Heart left ventricle (tissue), 16 donors: ENCODE data around the gene TUBA1A. TPM values are rescaled to one million over a fixed set of nuclear protein-coding genes. Genes with fewer than 3 reads are reported as not detected.

Source experiments
- ATAC-seq, 4 donors: fragments of 200-7000 bp; cut with Tn5 transposase; one replicate each; pipeline ENCODE4 v1.9.1; 2020 to 2022; ENCODE audit warnings: moderate library complexity in 4 of 4, mild to moderate bottlenecking in 3 of 4, moderate number of reproducible peaks in 1 of 4
- DNase-seq, 5 donors: peaks; one replicate each; pipeline ENCODE4 v3.0.0-alpha.2; 2020
- H3K27ac ChIP-seq, 12 donors: fragments of 200-600 bp; sonication (generic) in 4 of 12; one replicate each; pipeline versions ENCODE4 v1.5.0 to v1.8.0; 2016 to 2022; ENCODE audit warnings: mild to moderate bottlenecking in 2 of 12
- H3K27me3 ChIP-seq, 9 donors: fragments of 200-600 bp; sonication (generic) in 2 of 9; one replicate each; pipeline versions ENCODE4 v1.5.1 to v1.8.0; 2016 to 2022; ENCODE audit warnings: mild to moderate bottlenecking in 3 of 9
- H3K36me3 ChIP-seq, 9 donors: fragments of 200-600 bp; sonication (generic) in 2 of 9; one replicate each; pipeline versions ENCODE4 v1.5.0 to v1.8.0; 2018 to 2022; ENCODE audit warnings: mild to moderate bottlenecking in 2 of 9
- H3K4me1 ChIP-seq, 12 donors: fragments of 200-600 bp; sonication (generic) in 4 of 12; one replicate each; pipeline versions ENCODE4 v1.5.0 to v1.8.0; 2016 to 2022; ENCODE audit warnings: mild to moderate bottlenecking in 3 of 12
- H3K4me3 ChIP-seq, 12 donors: fragments of 200-600 bp; sonication (generic) in 4 of 12; one replicate each; pipeline versions ENCODE4 v1.5.0 to v1.8.0; 2017 to 2022; ENCODE audit warnings: mild to moderate bottlenecking in 9 of 12, moderate library complexity in 4 of 12
- H3K9me3 ChIP-seq, 12 donors: fragments of 200-600 bp; sonication (generic) in 4 of 12; one replicate each; pipeline versions ENCODE4 v1.5.0 to v1.8.0; 2016 to 2022; ENCODE audit warnings: mild to moderate bottlenecking in 1 of 12
- POLR2A ChIP-seq, 2 donors: fragments of 450-650 bp; IDR thresholded peaks; one replicate each; pipeline ENCODE4 v1.6.1; 2017; ENCODE audit warnings: antibody characterized with exemption in 2 of 2, mild to moderate bottlenecking in 2 of 2, moderate library complexity in 2 of 2
- WGBS, 4 donors: extraction: QIAGEN DNeasy Blood & Tissue Kit in 2 of 4; methylation state at CpG; one replicate each; pipeline versions ENCODE4 v1.1.5 to v1.1.7; 2013 to 2018; 5-methylcytosine and 5-hydroxymethylcytosine counted together
- intact Hi-C, 10 donors: fragments of 100-400 bp; cut with DNase I; formaldehyde crosslinking; loops; one replicate each; pipeline versions ENCODE4 v1.11.1 to v1.14.2; 2022
- polyA plus RNA-seq, 2 donors: library from polyadenylated mRNA; stranded (reverse); fragments of 200-250 nt; gene quantifications; one replicate each; pipeline ENCODE4 v1.2.3, GENCODE V29; 2013
- total RNA-seq, 9 donors: library from RNA; depleted of rRNA in 2 of 9; stranded (reverse); fragments of >200 nt in 2 of 9; fragmentation: NEBNext Ultra II Directional in 3 of 9; extraction: Animal tissue kit (Norgen Biotek cat#: 25700) in 3 of 9; gene quantifications; one replicate each; pipeline versions ENCODE4 v1.1.0 to v1.2.4, GENCODE V29; 2016 to 2023
- TF ChIP-seq, protein P1 (sequence below), 12 donors: fragments of 200-600 bp; sonication (generic) in 4 of 12; IDR thresholded peaks; one replicate each; pipeline versions ENCODE4 v1.5.0 to v1.8.0; 2018 to 2022; ENCODE audit warnings: antibody characterized with exemption in 12 of 12, mild to moderate bottlenecking in 5 of 12
- donor health status: ischemic (EF 13 %, LVEDD 7.1; RV severe dilation, severe dysfunction).
- donor health status: healthy with polysubstance abuse.
- donor health status: DM: no; HTN: yes; CAD: no.
- donor health status: DM: no; HTN: no; CAD: no.
- donor health status: ischemic (EF 25% LVEDD 6.9; RV normal size, moderate dysfunction).
- donor health status: ischemic (EF 25% LVEDD 5.7; RV mildly dilated, moderate dysfunction).
- donor health status: healthy.
- donor health status: DM: yes; HTN: yes; CAD: no.
- donor health status: ischemic (EF 35%, LVEDD 5.7; RV mildly dilated, moderate dysfunction).
- donor health status: nonischemic (EF 11% LVEDD 7.7; RV severe dilation, severe dysfunction).
- donor health status: DM: yes; HTN: yes; CAD: no.
- donor health status: PGD.
- donor health status: ischemic (EF 29% LVEDD 5.4; RV normal size, mild dysfunction).
- donor health status: nonischemic (EF 23%, LVEDD 6.1; RV moderate dilation, normal function).

Gene TUBA1A
- total and polyA plus RNA-seq, 11 donors: 71.5 to 280 (median 184) TPM

DNA sequence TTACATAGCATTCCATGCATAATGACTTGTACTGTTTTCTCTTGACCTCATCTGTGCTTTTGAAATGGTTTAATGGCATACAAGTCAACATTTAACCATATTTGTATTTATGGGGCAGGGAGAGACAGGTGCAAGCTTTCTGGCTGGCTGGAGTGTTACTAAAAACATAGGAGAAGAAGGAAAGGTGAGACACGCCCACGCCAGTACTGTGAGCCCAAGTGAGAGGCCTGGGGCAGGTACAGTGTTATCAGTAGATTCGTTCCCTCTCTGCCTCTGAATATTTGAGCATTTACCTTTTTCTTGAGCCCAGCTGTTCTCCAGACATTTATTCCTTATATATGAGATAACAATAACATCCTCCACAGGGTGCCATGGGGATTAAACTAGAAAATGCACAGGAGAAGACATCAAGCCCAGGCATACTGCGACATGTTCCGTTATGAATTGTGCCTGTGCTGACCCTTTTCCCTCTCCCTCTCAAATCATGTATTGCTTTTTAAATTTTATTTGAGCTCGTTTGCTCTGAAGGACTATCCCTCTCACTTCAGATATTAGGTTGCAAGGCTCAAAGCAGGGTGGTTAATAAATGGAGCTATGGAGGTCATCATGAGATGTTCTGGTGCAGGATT, 41.4 kb upstream of the TUBA1A start:
- 89 to 96% (median 93%) methylated on average over 6 of the region's 6 CpGs for WGBS, 4 donors

DNA sequence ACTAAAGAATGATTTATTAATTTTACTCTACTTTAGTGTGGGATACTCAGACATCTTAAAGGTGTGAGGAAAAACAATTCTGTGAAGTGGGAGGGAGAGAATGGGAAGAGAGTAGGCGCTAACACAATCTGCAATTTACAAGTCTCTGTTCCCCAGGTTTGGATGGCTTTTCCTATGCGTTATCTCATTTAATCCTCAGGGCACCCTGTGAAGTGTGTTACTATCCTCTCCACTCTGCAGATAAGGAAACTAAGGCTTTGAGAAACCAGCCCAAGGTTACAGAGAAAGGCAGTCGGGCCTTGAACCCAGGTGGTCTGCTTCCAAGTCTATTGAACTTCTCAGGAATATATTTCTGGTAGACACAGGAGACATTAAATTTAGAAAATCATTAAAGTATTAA, 39.8 kb upstream of the TUBA1A start:
- ATAC-seq (no peak), DNase-seq (no peak)
- intact Hi-C loops: no loop called here
- no peak overlapping the region for H3K4me3 ChIP-seq
- WGBS, 4 donors: 72 to 84% (median 83%) methylated on average over 3 of the region's 3 CpGs
- no peaks in the 10 kb centered on the region for H3K27me3 ChIP-seq
- no peak overlapping the region for H3K27ac ChIP-seq
- no peak for TF ChIP-seq POLR2A (IDR thresholded peaks at IDR 0.05)
- TF ChIP-seq, protein P1, sequence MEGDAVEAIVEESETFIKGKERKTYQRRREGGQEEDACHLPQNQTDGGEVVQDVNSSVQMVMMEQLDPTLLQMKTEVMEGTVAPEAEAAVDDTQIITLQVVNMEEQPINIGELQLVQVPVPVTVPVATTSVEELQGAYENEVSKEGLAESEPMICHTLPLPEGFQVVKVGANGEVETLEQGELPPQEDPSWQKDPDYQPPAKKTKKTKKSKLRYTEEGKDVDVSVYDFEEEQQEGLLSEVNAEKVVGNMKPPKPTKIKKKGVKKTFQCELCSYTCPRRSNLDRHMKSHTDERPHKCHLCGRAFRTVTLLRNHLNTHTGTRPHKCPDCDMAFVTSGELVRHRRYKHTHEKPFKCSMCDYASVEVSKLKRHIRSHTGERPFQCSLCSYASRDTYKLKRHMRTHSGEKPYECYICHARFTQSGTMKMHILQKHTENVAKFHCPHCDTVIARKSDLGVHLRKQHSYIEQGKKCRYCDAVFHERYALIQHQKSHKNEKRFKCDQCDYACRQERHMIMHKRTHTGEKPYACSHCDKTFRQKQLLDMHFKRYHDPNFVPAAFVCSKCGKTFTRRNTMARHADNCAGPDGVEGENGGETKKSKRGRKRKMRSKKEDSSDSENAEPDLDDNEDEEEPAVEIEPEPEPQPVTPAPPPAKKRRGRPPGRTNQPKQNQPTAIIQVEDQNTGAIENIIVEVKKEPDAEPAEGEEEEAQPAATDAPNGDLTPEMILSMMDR (IDR thresholded peaks at IDR 0.05): no peak
- no peaks in the 10 kb centered on the region for H3K9me3 ChIP-seq
- H3K36me3 ChIP-seq: no peaks in the 10 kb centered on the region
- H3K4me1 ChIP-seq: peaks cover 2 to 62% (median 17%) of the 10 kb centered on the region in 12 donors

More for the DNA sequence above, 41.4 kb upstream of the TUBA1A start:
- DNase-seq: no peak
- Histone ChIP-seq H3K9me3 (no peaks in the 10 kb centered on the region), H3K4me1 (peaks cover 3 to 53% (median 24%) of the 10 kb centered on the region in 12 donors), H3K36me3 (no peaks in the 10 kb centered on the region), H3K27me3 (no peaks in the 10 kb centered on the region), H3K4me3 (no peak overlapping the region), H3K27ac (peak overlapping the region in 2 of 12 donors; percentile 1 to 95)
- no peak for ATAC-seq
- TF ChIP-seq, protein P1 (IDR thresholded peaks at IDR 0.05): no peak
- no peak for TF ChIP-seq POLR2A (IDR thresholded peaks at IDR 0.05)
- intact Hi-C loops: loop anchor here in 5 of 10 donors (5.0 kb wide), 5 partner anchors 33 to 168 kb away; partner anchors contain the start of genes TUBA1B (in 3 of the 5), KMT2D (in 1 of the 5), RHEBL1 (in 1 of the 5) and TUBA1A (in 1 of the 5)

DNA sequence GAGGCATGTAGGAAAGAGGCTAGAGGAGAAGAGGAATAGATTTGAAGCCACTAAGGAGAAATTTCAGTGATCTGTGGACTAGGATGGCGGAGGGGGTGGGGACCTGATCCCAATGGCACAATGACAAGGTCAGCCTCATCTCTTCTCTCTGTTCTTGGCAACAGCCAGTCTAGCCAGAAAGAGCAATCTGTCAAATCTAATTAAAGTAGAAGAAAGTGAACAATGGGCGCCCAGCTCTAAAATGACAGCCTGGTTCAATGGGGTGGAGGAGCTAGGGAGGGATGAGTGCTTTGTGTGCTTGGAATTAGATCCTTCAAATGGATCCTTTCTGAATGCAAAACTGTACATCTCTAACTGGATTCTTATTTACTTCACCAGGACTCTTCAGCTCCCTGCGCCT, 38.8 kb upstream of the TUBA1A start:
- H3K27ac ChIP-seq: no peak overlapping the region
- ATAC-seq: no peak
- no peak overlapping the region for H3K4me3 ChIP-seq
- H3K36me3 ChIP-seq: no peaks in the 10 kb centered on the region
- H3K4me1 ChIP-seq: peaks cover 0 to 62% (median 11%) of the 10 kb centered on the region in 12 donors
- no peak for DNase-seq
- intact Hi-C loops: no loop called here
- H3K9me3 ChIP-seq: no peaks in the 10 kb centered on the region
- 94 to 99% (median 97%) methylated on average over 3 of the region's 3 CpGs for WGBS, 4 donors
- no peak for TF ChIP-seq POLR2A (IDR thresholded peaks at IDR 0.05)
- TF ChIP-seq, protein P1 (IDR thresholded peaks at IDR 0.05): no peak
- H3K27me3 ChIP-seq: no peaks in the 10 kb centered on the region

DNA sequence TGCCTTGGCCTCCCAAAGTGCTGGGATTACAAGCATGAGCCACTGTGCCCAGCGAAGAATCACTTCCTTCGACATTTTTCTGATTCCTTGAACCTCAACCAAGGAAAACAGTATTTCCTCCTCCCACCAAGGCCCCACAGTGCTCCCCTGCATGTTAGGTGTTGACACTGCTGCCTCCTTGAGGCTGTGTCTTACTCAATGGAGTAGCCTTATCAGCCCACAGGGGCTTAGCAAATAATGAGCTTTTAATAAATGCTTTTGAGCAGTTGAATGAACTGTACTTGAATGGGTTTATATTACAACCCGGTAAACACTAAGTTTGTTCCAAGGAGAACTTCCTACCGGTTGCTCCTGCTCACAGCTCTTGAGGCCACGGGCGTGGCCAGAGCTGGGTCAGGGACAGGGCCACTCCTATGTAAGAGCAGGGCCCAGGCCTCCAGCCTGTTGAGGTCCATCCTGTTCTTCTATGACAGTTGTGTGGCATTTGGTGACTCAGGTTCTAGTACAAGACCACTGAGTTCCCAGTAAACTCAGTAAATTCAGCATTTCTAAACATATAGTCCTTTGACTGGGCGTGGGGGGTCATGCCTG, 36.8 kb upstream of the TUBA1A start:
- Histone ChIP-seq H3K9me3 (no peaks in the 10 kb centered on the region), H3K4me1 (peaks cover 0 to 62% (median 8%) of the 10 kb centered on the region in 12 donors), H3K27me3 (no peaks in the 10 kb centered on the region), H3K4me3 (no peak overlapping the region), H3K27ac (peak overlapping the region in 1 of 12 donors; percentile 15), H3K36me3 (no peaks in the 10 kb centered on the region)
- ATAC-seq: no peak
- no peak for DNase-seq
- whole genome bisulfite sequencing, 4 donors: 57 to 75% (median 63%) methylated on average over 7 of the region's 7 CpGs
- TF ChIP-seq POLR2A (IDR thresholded peaks at IDR 0.05): no peak
- TF ChIP-seq, protein P1 (IDR thresholded peaks at IDR 0.05): peak in 2 of 12 donors; percentile 14 to 22
- intact Hi-C loops: no loop called here
